ENCODE results near the gene TRMT1L. TPM values are rescaled to one million over a fixed set of nuclear protein-coding genes. Genes with fewer than 3 reads are reported as not detected.

The TRMT1L gene
- total RNA-seq, 1 donor from 2014 or later, result 40.9 TPM

GRCh38 chr1:185129708-185130107, 27.0 kb downstream of the TRMT1L start:
- DNase-seq, result no peak

DNA sequence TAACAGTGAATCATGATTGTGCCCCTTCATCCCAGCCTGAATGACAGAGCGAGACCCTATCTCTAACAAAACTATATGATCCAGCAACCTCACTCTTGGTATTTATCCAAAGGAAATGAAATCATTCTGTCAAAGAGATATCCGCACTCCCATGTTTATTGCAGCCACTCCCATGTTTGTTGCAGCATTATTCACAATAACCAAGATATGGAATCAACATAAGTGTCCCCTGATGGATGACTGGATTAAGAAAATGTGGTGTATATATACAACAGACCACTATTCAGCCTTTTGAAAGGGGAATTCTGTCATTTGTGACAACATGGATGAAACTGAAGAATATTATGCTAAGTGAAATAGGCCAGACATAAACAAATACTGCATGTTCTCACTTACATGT, 44.4 kb downstream of the TRMT1L start:
- no peak for DNase-seq

DNA sequence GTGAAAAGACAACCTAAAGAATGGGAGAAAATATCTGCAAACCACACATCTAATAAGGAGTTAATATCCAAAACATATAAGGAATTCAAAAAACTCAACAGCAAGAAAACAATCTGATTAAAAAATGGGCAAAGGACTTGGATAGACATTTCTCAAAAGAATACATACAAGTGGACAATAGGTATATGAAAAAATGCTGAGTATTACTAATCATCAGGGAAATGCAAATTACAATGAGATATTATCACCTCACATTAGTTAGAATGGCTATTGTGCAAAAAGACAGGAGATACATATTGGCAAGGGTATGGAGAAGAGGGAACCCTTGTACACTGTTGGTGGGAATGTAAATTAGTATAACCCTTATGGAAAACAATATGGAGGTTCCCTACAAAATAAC, 44.9 kb downstream of the TRMT1L start:
- no peak for DNase-seq

DNA sequence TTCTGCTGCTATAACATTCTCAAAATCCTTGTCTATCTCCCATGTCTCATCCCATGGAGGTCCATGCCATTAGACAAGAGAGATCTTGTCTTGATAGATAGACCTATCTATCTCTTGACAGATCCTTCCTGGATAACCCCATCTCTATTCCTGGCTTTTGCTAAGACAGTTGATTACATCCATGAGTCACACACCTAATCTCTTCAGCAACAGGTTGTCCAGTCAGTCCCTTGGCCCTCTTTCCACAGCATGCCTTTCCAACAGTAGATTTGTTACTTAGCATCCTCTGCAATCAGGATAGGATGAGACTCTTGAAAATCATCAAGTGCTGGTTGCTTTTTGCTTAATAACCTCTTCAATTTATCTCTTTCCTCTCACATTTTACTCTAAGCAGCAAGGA, 46.6 kb downstream of the TRMT1L start:
- DNase-seq, result no peak

GRCh38 chr1:185108321-185108720, 48.4 kb downstream of the TRMT1L start:
- no peak for DNase-seq

GRCh38 chr1:185105121-185105520, 51.6 kb downstream of the TRMT1L start:
- no peak for DNase-seq

DNA sequence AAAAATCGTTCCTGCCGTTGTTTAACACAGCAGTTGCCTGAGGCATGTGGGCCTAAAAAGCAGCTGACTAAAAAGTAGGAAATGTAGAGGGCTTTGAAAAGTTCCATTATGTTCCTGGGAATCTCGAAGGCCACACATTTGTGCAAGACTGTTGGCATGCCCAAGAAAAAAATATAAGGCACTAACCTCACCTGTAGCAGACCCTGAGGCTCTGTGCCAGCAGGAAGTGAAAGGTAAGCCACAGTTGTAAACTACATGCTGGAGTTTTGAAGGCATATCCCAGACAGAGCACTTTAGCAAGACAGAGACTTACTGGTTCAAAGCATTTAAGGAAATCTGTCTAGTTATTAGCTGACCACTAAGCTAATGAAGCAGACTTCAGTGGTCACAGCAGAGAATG, 52.7 kb downstream of the TRMT1L start:
- no peak for DNase-seq

DNA sequence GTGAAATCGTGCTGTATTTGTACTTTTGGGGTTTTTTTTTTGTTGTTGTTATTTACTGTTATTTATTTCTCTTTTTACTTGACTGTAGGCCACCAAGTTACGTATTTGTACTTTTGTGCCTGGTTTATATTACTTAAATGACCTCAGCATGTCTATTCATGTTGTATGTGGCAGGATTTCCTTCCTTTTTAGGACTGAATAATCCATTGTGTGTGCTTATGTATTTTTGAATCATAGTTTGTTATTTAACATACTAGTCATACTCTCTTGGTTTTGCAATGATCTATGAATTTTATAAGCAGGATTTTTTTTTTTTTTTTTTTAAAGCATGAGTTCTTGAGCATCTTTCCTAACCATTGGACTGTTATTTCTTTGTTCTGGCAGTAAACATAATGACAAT, 60.2 kb downstream of the TRMT1L start:
- no peak for DNase-seq

- no peak for DNase-seq
These were observed 62.0 kb downstream of the TRMT1L start for GRCh38 chr1:185094761-185095160.

- DNase-seq, result no peak
These were observed 65.3 kb downstream of the TRMT1L start for GRCh38 chr1:185091480-185091879.

- DNase-seq, result no peak
These were observed 69.0 kb downstream of the TRMT1L start for GRCh38 chr1:185087746-185088145.

GRCh38 chr1:185087101-185087500, 69.7 kb downstream of the TRMT1L start:
- no peak for DNase-seq

- DNase-seq, result no peak
These were observed 72.9 kb downstream of the TRMT1L start for GRCh38 chr1:185083818-185084217.

DNA sequence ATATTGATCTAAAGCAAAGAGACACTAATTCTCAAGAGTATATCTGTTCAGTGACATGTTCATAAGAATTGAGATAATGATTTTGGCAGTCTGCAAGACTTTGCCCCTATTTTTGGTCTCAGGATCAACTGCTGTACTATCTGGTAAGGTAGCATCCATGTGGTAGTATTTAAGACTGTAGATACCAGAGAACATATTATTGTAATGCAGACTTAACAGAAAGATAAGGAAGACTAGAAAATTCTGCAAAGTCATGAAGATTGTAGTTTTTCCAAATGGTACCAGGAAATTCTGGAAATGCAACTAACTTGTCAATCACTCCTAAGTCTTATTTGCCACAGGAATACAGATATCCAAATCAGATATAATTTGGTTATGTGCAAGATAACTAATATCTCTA, 76.3 kb downstream of the TRMT1L start:
- DNase-seq, result no peak

DNA sequence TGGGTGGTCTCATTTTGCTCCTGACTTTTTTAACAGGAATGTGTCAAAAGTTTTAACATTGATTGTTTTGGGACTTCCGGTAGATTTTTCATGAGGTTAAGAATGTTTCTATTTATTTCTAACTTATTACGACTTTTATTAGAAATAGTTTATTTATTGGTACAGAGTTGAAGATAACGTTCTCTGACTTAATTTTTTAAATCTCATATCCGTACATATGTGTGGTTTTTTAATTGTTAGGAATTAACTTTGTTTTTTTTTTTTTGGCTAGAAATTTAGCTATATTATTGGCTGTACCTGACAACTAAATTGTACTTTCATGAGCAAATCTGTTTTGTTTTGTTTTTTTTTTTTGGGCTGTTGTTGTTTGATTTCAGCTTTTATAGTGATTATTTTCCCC, 79.4 kb downstream of the TRMT1L start:
- DNase-seq, result no peak

DNA sequence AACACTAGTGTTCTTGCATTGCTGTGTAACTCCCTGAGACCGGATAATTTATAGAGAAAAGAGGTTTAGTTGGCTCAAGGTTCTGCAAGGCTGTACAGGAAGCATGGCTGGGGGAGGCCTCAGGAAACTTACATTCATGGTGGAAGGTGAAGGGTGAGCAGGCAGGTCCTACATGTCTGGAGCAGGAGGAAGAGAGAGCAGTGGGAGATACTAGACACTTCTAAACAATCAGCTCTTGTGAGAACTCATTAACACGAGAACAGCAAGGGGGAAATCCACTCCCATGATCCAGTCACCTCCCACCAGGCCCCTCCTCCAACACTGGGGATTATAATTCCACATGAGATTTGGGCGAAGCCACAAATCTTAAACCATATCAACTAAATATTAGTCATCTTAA, 81.3 kb downstream of the TRMT1L start:
- DNase-seq, result no peak

- no peak for DNase-seq
These were observed 82.4 kb downstream of the TRMT1L start for GRCh38 chr1:185074307-185074706.

DNA sequence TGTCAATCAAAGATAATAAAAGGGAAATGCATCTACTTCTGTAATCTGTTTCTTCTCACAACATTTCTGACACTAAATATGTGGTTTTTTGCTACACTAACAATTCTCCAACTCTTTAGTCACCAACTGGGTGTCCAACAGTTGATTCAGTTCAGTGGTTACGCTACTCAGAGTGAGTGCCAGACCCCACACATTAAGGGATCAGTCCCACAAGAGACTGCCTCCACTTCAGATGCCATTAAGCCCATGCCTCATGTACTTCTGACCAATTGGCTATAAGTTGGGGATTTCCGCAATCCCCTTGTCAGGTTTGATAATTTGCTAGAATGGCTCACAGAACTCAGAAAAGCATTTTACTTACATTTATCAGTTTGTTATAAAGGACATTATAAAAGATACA, 83.0 kb downstream of the TRMT1L start:
- DNase-seq, result no peak

GRCh38 chr1:185070051-185070450, 86.7 kb downstream of the TRMT1L start:
- no peak for DNase-seq

GRCh38 chr1:185069202-185069772, 87.5 kb downstream of the TRMT1L start:
- DNase-seq, result no peak

GRCh38 chr1:185068341-185068740, 88.4 kb downstream of the TRMT1L start:
- no peak for DNase-seq
